Fibroblast of lung (primary cell): ENCODE data around the gene WNT3A. TPM values are rescaled to one million over a fixed set of nuclear protein-coding genes. Genes with fewer than 3 reads are reported as not detected.

Experiments
- DNase-seq, 2 donors: peaks; one replicate each; pipeline versions ENCODE4 v3.0.0 to v3.0.0-alpha.2; 2010; ENCODE audit warnings: low read depth in 2 of 2
- H2AFZ ChIP-seq: 2 replicates; pipeline ENCODE4 v1.5.1; 2012; ENCODE audit warnings: low read length, control low read depth, inconsistent platforms
- H3K27ac ChIP-seq: 2 replicates; pipeline ENCODE4 v1.5.1; 2011; ENCODE audit warnings: low read length, control low read depth; ENCODE audit not compliant: insufficient read depth
- H3K27me3 ChIP-seq: 2 replicates; pipeline ENCODE4 v1.5.1; 2011; ENCODE audit warnings: mild to moderate bottlenecking, low read length; ENCODE audit not compliant: control insufficient read depth, insufficient read depth
- H3K36me3 ChIP-seq: 2 replicates; pipeline ENCODE4 v1.5.1; 2011; ENCODE audit warnings: low read length; ENCODE audit not compliant: control insufficient read depth, insufficient read depth
- H3K4me1 ChIP-seq: 2 replicates; pipeline ENCODE4 v1.5.1; 2011; ENCODE audit warnings: low read length; ENCODE audit not compliant: control insufficient read depth, insufficient read depth; ENCODE audit errors: extremely low read depth
- H3K4me2 ChIP-seq: 2 replicates; pipeline ENCODE4 v1.5.1; 2011; ENCODE audit warnings: low read length, control low read depth; ENCODE audit not compliant: insufficient read depth; ENCODE audit errors: extremely low read depth
- H3K4me3 ChIP-seq, 4 experiments: fragments of 200-600 bp in 1 of 4; sonication (generic) in 1 of 4; replicated peaks in 1 of 4; 2 replicates each; pipeline ENCODE4 v1.5.1; 2011 to 2016; ENCODE audit warnings: low read length in 4 of 4, low read depth in 3 of 4, mild to moderate bottlenecking in 3 of 4, control low read depth in 2 of 4, inconsistent platforms in 1 of 4, mixed read lengths in 1 of 4; ENCODE audit not compliant: insufficient read depth in 1 of 4; ENCODE audit errors: control extremely low read depth in 1 of 4
- H3K79me2 ChIP-seq: 2 replicates; pipeline ENCODE4 v1.5.1; 2012; ENCODE audit warnings: mild to moderate bottlenecking, low read length, inconsistent platforms; ENCODE audit not compliant: control insufficient read depth, insufficient read depth
- H3K9ac ChIP-seq: 2 replicates; pipeline ENCODE4 v1.5.1; 2011; ENCODE audit warnings: mild to moderate bottlenecking, low read length, control low read depth; ENCODE audit not compliant: insufficient read depth
- H3K9me3 ChIP-seq: 2 replicates; pipeline ENCODE4 v1.5.1; 2012; ENCODE audit warnings: low read depth, low read length; ENCODE audit not compliant: control insufficient read depth, insufficient read depth
- H4K20me1 ChIP-seq: 2 replicates; pipeline ENCODE4 v1.5.1; 2011; ENCODE audit warnings: low read length; ENCODE audit not compliant: control insufficient read depth, insufficient read depth; ENCODE audit errors: extremely low read depth
- CTCF ChIP-seq, 2 donors: IDR thresholded peaks in 1 of 2; conservative IDR thresholded peaks in 1 of 2; 1 replicate in 1 of 2; 2 replicates in 1 of 2; pipeline ENCODE4 v1.5.1; 2011 to 2012; ENCODE audit warnings: low read length in 2 of 2, control low read depth in 1 of 2, inconsistent platforms in 1 of 2, low read depth in 1 of 2, mild to moderate bottlenecking in 1 of 2
- EZH2 ChIP-seq: IDR thresholded peaks from 2 replicates; pipeline ENCODE4 v1.5.1; 2012; ENCODE audit warnings: low read length, control low read depth, mild to moderate bottlenecking; ENCODE audit errors: missing control alignments
- polyA plus RNA-seq, 2 donors: library from polyadenylated mRNA; depleted of rRNA in 1 of 2; stranded (reverse) in 1 of 2; unstranded in 1 of 2; fragments of >200 nt; gene quantifications; 2 replicates each; pipeline ENCODE4 v1.2.1, GENCODE V29; 2011 to 2012; ENCODE audit warnings: missing spikeins in 1 of 2
- total RNA-seq: library from RNA; depleted of rRNA; stranded (reverse); fragments of >200 nt; gene quantifications from 2 replicates; pipeline ENCODE4 v1.2.1, GENCODE V29; 2014

WNT3A gene
- total and polyA plus RNA-seq, 2 donors (not counting 1 experiment from before 2014, with no cell fraction given): not detected

- TF ChIP-seq EZH2 (no peak), CTCF (conservative IDR thresholded peaks at IDR 0.05 in 1 of 2, IDR thresholded peaks at IDR 0.05 in 1 of 2; ENCODE audit: low read depth in 1 of 2, low read length in 2 of 2) (no peak)
- DNase-seq: no peak
- H2AFZ ChIP-seq: no peak overlapping the region
- H3K9me3 ChIP-seq: no peaks in the 10 kb centered on the region
- peaks cover 3% of the 10 kb centered on the region for H3K79me2 ChIP-seq
- no peaks in the 10 kb centered on the region for H3K27me3 ChIP-seq
- no peak overlapping the region for H3K4me2 ChIP-seq
- no peak overlapping the region for H3K27ac ChIP-seq
- H3K4me1 ChIP-seq: no peaks in the 10 kb centered on the region
- no peak overlapping the region for H3K4me3 ChIP-seq
- no peaks in the 10 kb centered on the region for H3K36me3 ChIP-seq
- no peak overlapping the region for H3K9ac ChIP-seq
- H4K20me1 ChIP-seq: no peaks in the 10 kb centered on the region
Measured at GRCh38 chr1:228075801-228076271, 69.0 kb downstream of the WNT3A start.

DNA sequence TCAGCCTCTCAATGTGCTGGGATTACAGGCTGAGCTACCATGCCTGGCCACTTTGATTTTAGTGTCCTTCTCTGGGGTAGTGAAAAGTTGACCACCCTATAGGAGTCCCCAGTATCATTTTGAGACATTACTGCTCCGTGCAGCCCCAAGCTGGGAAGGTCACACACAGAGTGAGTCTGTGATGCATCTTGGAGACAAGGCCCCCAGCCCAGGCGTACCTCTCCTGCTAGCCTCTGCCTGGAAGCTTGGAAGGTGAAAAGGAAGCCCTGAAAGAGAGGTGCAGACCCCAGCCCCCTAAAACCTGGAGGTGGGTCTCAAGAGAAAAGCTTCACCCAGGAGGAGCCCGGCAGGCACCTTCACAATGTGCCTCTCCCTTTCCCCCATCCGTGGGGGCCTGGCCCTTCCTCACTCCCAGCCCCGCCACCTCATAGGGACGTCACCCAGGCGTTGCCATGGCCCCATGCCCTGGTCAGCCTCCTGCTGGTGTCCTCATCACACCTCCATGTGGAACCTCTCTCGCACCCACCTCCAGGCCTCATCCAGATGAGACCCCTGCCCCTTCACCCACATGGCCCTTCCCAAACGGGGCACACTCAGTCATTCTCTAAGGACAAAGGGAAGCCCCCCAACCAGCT is 70.1 kb downstream of the WNT3A start:
- no peak overlapping the region for H2AFZ ChIP-seq
- no peaks in the 10 kb centered on the region for H3K36me3 ChIP-seq
- no peak overlapping the region for H3K4me3 ChIP-seq
- no peaks in the 10 kb centered on the region for H3K4me1 ChIP-seq
- H3K9me3 ChIP-seq: no peaks in the 10 kb centered on the region
- no peaks in the 10 kb centered on the region for H3K27me3 ChIP-seq
- no peak overlapping the region for H3K9ac ChIP-seq
- no peak overlapping the region for H3K4me2 ChIP-seq
- H4K20me1 ChIP-seq: no peaks in the 10 kb centered on the region
- DNase-seq: no peak
- TF ChIP-seq CTCF (conservative IDR thresholded peaks at IDR 0.05 in 1 of 2, IDR thresholded peaks at IDR 0.05 in 1 of 2; ENCODE audit: low read depth in 1 of 2, low read length in 2 of 2) (no peak), EZH2 (no peak)
- no peak overlapping the region for H3K27ac ChIP-seq
- peaks cover 12% of the 10 kb centered on the region for H3K79me2 ChIP-seq

DNA sequence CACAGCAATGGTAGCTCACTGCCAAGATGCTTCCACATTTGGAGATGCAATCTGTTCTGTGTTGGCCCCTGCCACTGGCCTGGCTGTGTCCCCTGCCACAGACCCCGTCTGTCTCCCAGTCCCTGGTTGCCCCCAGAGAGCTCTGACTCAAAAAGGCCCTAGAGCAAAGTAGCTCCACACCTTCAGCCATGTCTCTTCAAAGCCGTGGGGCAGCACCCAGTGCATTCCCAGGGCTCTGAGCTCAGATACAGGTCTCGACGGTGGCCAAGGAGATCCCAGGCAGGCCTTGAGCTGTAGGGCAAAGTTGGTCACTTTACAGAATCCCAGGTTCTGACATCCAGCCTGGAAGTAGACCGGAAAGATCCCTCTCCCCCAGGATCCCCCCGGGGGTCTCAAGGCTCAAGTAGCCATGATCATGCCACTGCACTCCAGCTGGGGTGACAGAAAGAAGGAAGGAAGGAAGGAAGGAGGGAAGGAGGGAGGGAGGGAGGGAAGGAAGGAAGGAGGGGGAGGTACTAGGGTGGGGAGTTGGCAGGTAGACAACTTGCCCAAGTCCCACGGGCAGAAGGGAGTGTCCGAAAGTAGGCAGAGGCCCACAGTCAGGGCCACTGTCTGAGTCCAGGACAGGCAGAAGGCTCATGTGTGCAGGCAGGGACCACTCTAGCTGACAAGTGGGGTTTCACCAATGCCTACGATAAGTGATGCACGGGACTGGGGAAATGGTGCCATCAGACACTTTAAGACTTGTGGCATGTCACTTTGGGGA is 71.0 kb downstream of the WNT3A start:
- TF ChIP-seq EZH2 (no peak), CTCF (conservative IDR thresholded peaks at IDR 0.05 in 1 of 2, IDR thresholded peaks at IDR 0.05 in 1 of 2; ENCODE audit: low read depth in 1 of 2, low read length in 2 of 2) (no peak)
- Histone ChIP-seq H2AFZ (no peak overlapping the region), H3K9me3 (no peaks in the 10 kb centered on the region), H3K4me1 (no peaks in the 10 kb centered on the region), H3K4me3 (no peak overlapping the region), H4K20me1 (no peaks in the 10 kb centered on the region), H3K79me2 (peaks cover 18% of the 10 kb centered on the region), H3K27ac (no peak overlapping the region), H3K9ac (no peak overlapping the region), H3K4me2 (no peak overlapping the region), H3K36me3 (no peaks in the 10 kb centered on the region), H3K27me3 (no peaks in the 10 kb centered on the region)
- DNase-seq: no peak
